ENCODE data around the gene GABARAP.
A peak's percentile ranks its signal among the peaks of the same experiment; 100 is the strongest.

GABARAP gene

GRCh38 chr17:7221278-7222092 lies 20.8 kb downstream of the GABARAP start:
- no peak for FAIRE-seq

- no peak for FAIRE-seq
These were observed 21.5 kb downstream of the GABARAP start for GRCh38 chr17:7220593-7221277.

- FAIRE-seq, result no peak
These were observed 22.2 kb downstream of the GABARAP start, which contains the start of the genes ACADVL and DLG4 for GRCh38 chr17:7219812-7220592. ACADVL (plus strand) TSS chr17:7219938; CDS start chr17:7219985, 47 bp downstream. DLG4 (minus strand) TSS chr17:7219836.

GRCh38 chr17:7219229-7219811 lies 22.9 kb downstream of the GABARAP start:
- no peak for FAIRE-seq

GRCh38 chr17:7218758-7219157 lies 23.5 kb downstream of the GABARAP start:
- FAIRE-seq, result no peak

- FAIRE-seq, result no peak
These were observed 24.1 kb downstream of the GABARAP start for GRCh38 chr17:7218166-7218565.

- no peak for FAIRE-seq
These were observed 24.9 kb downstream of the GABARAP start for GRCh38 chr17:7217113-7217987.

GRCh38 chr17:7216242-7217112 lies 25.8 kb downstream of the GABARAP start:
- no peak for FAIRE-seq

- no peak for FAIRE-seq
These were observed 26.5 kb downstream of the GABARAP start for GRCh38 chr17:7215652-7216180.

- FAIRE-seq, result peak; percentile 93
These were observed 27.1 kb downstream of the GABARAP start for GRCh38 chr17:7215136-7215638.

GRCh38 chr17:7214300-7215135 lies 27.7 kb downstream of the GABARAP start:
- FAIRE-seq, result peak; percentile 96

- FAIRE-seq, result no peak
These were observed 28.4 kb downstream of the GABARAP start for GRCh38 chr17:7213895-7214299.

- FAIRE-seq, result no peak
These were observed 30.6 kb downstream of the GABARAP start for GRCh38 chr17:7211491-7212273.

GRCh38 chr17:7208754-7209460 lies 33.3 kb downstream of the GABARAP start:
- FAIRE-seq, result no peak

- FAIRE-seq, result no peak
These were observed 34.1 kb downstream of the GABARAP start for GRCh38 chr17:7208027-7208571.

- no peak for FAIRE-seq
These were observed 34.9 kb downstream of the GABARAP start for GRCh38 chr17:7207120-7208001.

All from TTC549 (cell line).